Natural killer cell treated with Interleukin-12 subunit alpha and Interleukin-12 subunit beta and Interleukin-15 and Interleukin-18, amount 100 ng/mL, for 72 hours (primary cell): ENCODE results near the gene DNM3. TPM values are rescaled to one million over a fixed set of nuclear protein-coding genes. Genes with fewer than 3 reads are reported as not detected.
A peak's percentile ranks its signal among the peaks of the same experiment; 100 is the strongest.

Experiments used
- ATAC-seq, 2 donors: fragments of 150-1000 bp; cut with Tn5 transposase in 1 of 2; sonication (Bioruptor Pico), chemical (Tn5 transposase) in 1 of 2; 2 replicates each; pipeline ENCODE4 v1.10.0; 2021
- DNase-seq: peaks from one replicate; pipeline ENCODE4 v3.0.0; 2022; ENCODE audit warnings: low spot score
- H3K27ac Mint-ChIP-seq, 2 donors: 1 replicate in 1 of 2; 2 replicates in 1 of 2; pipeline ENCODE4 v1.8.0; 2022; ENCODE audit warnings: mixed read lengths in 2 of 2, mild to moderate bottlenecking in 1 of 2, moderate library complexity in 1 of 2
- H3K27me3 Mint-ChIP-seq, 2 donors: 1 replicate in 1 of 2; 2 replicates in 1 of 2; pipeline ENCODE4 v1.8.0; 2022; ENCODE audit warnings: mixed read lengths in 2 of 2
- H3K36me3 Mint-ChIP-seq: one replicate; pipeline ENCODE4 v1.8.0; 2022; ENCODE audit warnings: mixed read lengths
- H3K4me1 Mint-ChIP-seq, 2 donors: 1 replicate in 1 of 2; 2 replicates in 1 of 2; pipeline ENCODE4 v1.8.0; 2022; ENCODE audit warnings: low read depth in 2 of 2, mixed read lengths in 2 of 2, mild to moderate bottlenecking in 1 of 2
- H3K4me3 Mint-ChIP-seq: one replicate; pipeline ENCODE4 v1.8.0; 2022; ENCODE audit warnings: mixed read lengths
- H3K9me3 Mint-ChIP-seq: 2 replicates; pipeline ENCODE4 v1.8.0; 2022; ENCODE audit warnings: mixed read lengths
- total RNA-seq, 2 donors: library from RNA; stranded (reverse); gene quantifications; one replicate each; pipeline ENCODE4 v1.2.3, GENCODE V29; 2022

Gene DNM3
- total RNA-seq, 2 donors from 2014 or later: 1.5 to 3.5 TPM

GRCh38 chr1:172277275-172277674 is 436.0 kb downstream of the DNM3 start:
- DNase-seq (no peak), ATAC-seq (no peak)
- Mint-ChIP-seq H3K4me1 (peaks cover 11 to 16% of the 10 kb centered on the region in 2 donors), H3K27ac (no peak overlapping the region), H3K27me3 (no peaks in the 10 kb centered on the region), H3K9me3 (peaks cover 7% of the 10 kb centered on the region), H3K36me3 (no peaks in the 10 kb centered on the region), H3K4me3 (no peak overlapping the region)

DNA sequence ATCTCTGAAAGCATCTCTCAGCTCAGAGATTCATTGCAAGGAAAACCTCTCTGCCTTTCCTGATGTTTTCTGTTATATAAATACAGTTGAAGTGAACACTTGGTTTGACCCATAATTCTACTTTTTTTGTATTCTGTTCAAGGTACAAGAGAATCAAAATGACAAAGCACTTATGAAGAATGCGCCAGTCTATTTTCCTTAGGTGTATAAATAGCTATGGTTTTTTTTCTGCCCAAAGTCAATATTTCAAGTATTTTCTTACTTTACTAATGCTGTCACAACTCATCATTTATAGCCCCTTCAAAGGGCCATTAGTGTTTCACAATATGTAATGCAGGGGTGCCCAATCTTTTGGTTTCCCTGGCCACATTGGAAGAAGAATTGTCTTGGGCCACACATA is 436.7 kb downstream of the DNM3 start:
- peaks cover 8% of the 10 kb centered on the region for H3K9me3 Mint-ChIP-seq

DNA sequence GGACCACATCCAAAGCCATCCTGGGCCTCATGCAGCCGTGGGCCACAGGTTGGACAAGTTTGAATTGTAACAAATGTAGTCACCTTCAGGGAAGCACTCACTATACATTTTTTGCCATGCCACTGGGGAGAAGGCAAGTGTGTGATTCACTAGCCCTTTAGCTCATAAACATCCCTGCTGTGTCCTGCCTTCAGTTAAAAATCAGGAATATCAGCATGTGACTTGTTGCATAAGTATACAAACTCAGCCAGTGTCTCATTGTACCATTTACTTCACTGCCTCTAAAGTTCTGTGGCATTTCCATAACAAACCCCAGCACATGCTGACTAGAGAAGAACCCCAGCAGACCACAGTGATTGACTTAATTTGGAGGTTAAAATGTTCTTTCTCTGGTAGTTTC is 437.2 kb downstream of the DNM3 start:
- DNase-seq: no peak
- Mint-ChIP-seq H3K9me3 (peaks cover 8% of the 10 kb centered on the region), H3K27me3 (no peaks in the 10 kb centered on the region), H3K36me3 (no peaks in the 10 kb centered on the region), H3K4me3 (no peak overlapping the region), H3K4me1 (peaks cover 9 to 12% of the 10 kb centered on the region in 2 donors), H3K27ac (no peak overlapping the region)
- ATAC-seq: no peak

More for the DNA sequence above, 436.7 kb downstream of the DNM3 start:
- no peak overlapping the region for H3K27ac Mint-ChIP-seq
- H3K36me3 Mint-ChIP-seq: no peaks in the 10 kb centered on the region
- no peak for ATAC-seq
- H3K27me3 Mint-ChIP-seq: no peaks in the 10 kb centered on the region
- H3K4me1 Mint-ChIP-seq: peaks cover 11 to 14% of the 10 kb centered on the region in 2 donors
- H3K4me3 Mint-ChIP-seq: no peak overlapping the region
- no peak for DNase-seq

GRCh38 chr1:172279939-172280636 is 438.8 kb downstream of the DNM3 start:
- ATAC-seq (no peak), DNase-seq (no peak)
- peaks cover 4% of the 10 kb centered on the region for H3K9me3 Mint-ChIP-seq
- no peaks in the 10 kb centered on the region for H3K36me3 Mint-ChIP-seq
- H3K27me3 Mint-ChIP-seq: no peaks in the 10 kb centered on the region
- H3K27ac Mint-ChIP-seq: no peak overlapping the region
- H3K4me1 Mint-ChIP-seq: peaks cover 0 to 3% of the 10 kb centered on the region in 2 donors
- no peak overlapping the region for H3K4me3 Mint-ChIP-seq

DNA sequence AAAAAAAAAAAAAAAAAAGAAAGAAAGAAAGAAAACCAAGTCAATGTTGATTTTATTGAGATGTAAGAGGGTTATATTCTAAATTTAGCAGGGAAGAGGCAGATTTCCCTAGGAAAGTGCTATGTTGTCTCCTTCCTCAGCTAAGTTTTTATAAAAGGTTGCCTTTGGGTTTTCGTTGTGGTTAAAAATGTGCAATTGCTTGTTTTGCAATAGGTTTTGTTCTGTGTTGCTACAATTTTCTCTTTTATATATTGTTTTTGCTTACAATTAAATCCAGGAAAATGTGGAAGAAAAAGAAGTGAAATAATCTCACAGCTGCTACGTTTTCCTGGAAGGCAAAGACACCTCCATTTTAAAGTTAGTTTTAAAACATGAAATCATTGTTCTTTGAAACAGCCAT is 442.5 kb downstream of the DNM3 start:
- ATAC-seq (no peak), DNase-seq (no peak)
- H3K27me3 Mint-ChIP-seq: peaks cover 0 to 2% of the 10 kb centered on the region in 2 donors
- no peak overlapping the region for H3K27ac Mint-ChIP-seq
- no peaks in the 10 kb centered on the region for H3K36me3 Mint-ChIP-seq
- peaks cover 4% of the 10 kb centered on the region for H3K9me3 Mint-ChIP-seq
- no peak overlapping the region for H3K4me3 Mint-ChIP-seq
- peaks cover 0 to 3% of the 10 kb centered on the region in 2 donors for H3K4me1 Mint-ChIP-seq

GRCh38 chr1:172286629-172287076 is 445.4 kb downstream of the DNM3 start:
- Mint-ChIP-seq H3K9me3 (peaks cover 4% of the 10 kb centered on the region), H3K4me1 (peaks cover 0 to 3% of the 10 kb centered on the region in 2 donors), H3K4me3 (no peak overlapping the region), H3K27ac (no peak overlapping the region), H3K27me3 (peaks cover 0 to 2% of the 10 kb centered on the region in 2 donors), H3K36me3 (no peaks in the 10 kb centered on the region)
- ATAC-seq: no peak
- no peak for DNase-seq

GRCh38 chr1:172287208-172287607 is 445.9 kb downstream of the DNM3 start:
- Mint-ChIP-seq H3K27ac (no peak overlapping the region), H3K27me3 (peaks cover 0 to 2% of the 10 kb centered on the region in 2 donors), H3K36me3 (no peaks in the 10 kb centered on the region), H3K4me3 (no peak overlapping the region), H3K4me1 (peaks cover 0 to 3% of the 10 kb centered on the region in 2 donors), H3K9me3 (peaks cover 2% of the 10 kb centered on the region)
- DNase-seq (no peak), ATAC-seq (no peak)

GRCh38 chr1:172288581-172288980 is 447.3 kb downstream of the DNM3 start:
- ATAC-seq: no peak

DNA sequence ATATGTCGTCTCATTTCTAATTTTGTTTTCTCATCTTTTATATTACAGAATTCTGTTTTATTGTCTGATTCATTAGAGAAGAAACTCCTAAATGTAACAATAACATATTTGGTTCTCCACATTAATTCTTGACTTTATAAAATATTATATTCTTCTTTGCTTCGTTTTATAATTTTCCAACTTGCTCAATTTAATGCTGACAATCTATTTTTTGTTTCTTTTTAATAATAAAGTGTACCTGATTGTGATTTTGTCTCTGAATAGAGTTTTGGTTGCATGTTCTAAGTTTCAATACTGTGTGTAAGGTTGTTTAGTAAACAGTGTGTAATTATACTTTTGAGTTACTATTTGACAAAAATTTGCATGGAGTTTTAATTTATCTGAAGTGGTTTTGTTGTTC is 448.1 kb downstream of the DNM3 start:
- ATAC-seq: no peak
- H3K4me1 Mint-ChIP-seq: no peaks in the 10 kb centered on the region
- no peak overlapping the region for H3K27ac Mint-ChIP-seq
- no peaks in the 10 kb centered on the region for H3K9me3 Mint-ChIP-seq
- no peak for DNase-seq
- H3K27me3 Mint-ChIP-seq: peaks cover 0 to 2% of the 10 kb centered on the region in 2 donors
- H3K4me3 Mint-ChIP-seq: no peak overlapping the region
- no peaks in the 10 kb centered on the region for H3K36me3 Mint-ChIP-seq

More at GRCh38 chr1:172288581-172288980, 447.3 kb downstream of the DNM3 start:
- H3K36me3 Mint-ChIP-seq: no peaks in the 10 kb centered on the region
- DNase-seq: no peak
- H3K4me3 Mint-ChIP-seq: no peak overlapping the region
- no peaks in the 10 kb centered on the region for H3K9me3 Mint-ChIP-seq
- no peak overlapping the region for H3K27ac Mint-ChIP-seq
- H3K27me3 Mint-ChIP-seq: peaks cover 0 to 2% of the 10 kb centered on the region in 2 donors
- H3K4me1 Mint-ChIP-seq: no peaks in the 10 kb centered on the region

- DNase-seq: no peak
- no peak for ATAC-seq
- peaks cover 0 to 1% of the 10 kb centered on the region in 2 donors for H3K4me1 Mint-ChIP-seq
- H3K27me3 Mint-ChIP-seq: peaks cover 0 to 2% of the 10 kb centered on the region in 2 donors
- H3K4me3 Mint-ChIP-seq: no peak overlapping the region
- H3K36me3 Mint-ChIP-seq: no peaks in the 10 kb centered on the region
- H3K27ac Mint-ChIP-seq: no peak overlapping the region
- H3K9me3 Mint-ChIP-seq: no peaks in the 10 kb centered on the region
Observed at GRCh38 chr1:172292840-172293239, 451.5 kb downstream of the DNM3 start.

DNA sequence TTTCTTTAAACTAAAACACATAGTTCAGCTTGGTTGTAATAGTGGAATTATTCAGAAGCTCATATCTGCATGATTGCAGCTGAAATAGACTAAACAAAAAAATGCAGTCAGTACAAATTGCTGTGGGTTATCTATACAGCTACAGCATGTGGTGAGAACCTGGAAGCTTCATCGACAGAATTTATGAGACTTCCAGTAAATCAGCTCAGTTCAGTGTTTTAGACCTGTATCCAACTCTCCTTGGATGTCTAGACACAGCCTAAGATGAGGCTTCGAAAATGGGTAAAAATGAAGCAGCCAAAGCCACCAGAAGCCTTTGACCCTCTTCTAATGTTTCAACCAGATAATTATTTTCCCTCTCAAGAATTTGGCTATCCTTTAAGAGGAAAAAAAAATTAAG is 452.1 kb downstream of the DNM3 start:
- Mint-ChIP-seq H3K27ac (no peak overlapping the region), H3K27me3 (no peaks in the 10 kb centered on the region), H3K4me1 (peaks cover 0 to 5% of the 10 kb centered on the region in 2 donors), H3K9me3 (no peaks in the 10 kb centered on the region), H3K36me3 (no peaks in the 10 kb centered on the region), H3K4me3 (no peak overlapping the region)
- no peak for ATAC-seq
- DNase-seq: no peak

GRCh38 chr1:172298141-172298540 is 456.8 kb downstream of the DNM3 start:
- H3K27me3 Mint-ChIP-seq: no peaks in the 10 kb centered on the region
- no peak overlapping the region for H3K27ac Mint-ChIP-seq

DNA sequence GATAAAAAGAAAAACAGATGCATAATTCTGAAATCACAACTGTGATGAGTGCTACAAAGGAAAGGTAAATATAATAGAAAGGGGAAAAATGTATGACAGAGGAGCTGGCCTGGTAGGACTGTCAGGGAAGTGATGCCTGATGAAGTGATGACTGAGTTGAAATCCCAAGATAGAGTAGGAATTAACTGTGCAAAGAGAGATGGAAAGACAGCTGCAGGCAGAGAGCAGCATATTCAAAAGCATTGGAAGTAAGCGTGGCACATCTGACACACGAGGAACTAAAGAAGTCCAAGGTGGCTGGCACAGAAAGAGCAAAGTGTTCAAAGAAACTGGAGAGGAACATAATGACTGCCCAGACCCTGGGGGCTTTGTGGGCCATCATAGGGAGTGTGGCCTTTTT is 457.6 kb downstream of the DNM3 start:
- Mint-ChIP-seq H3K4me1 (peaks cover 0 to 5% of the 10 kb centered on the region in 2 donors), H3K9me3 (peaks cover 4% of the 10 kb centered on the region), H3K36me3 (peaks cover 12% of the 10 kb centered on the region), H3K27ac (no peak overlapping the region), H3K27me3 (no peaks in the 10 kb centered on the region), H3K4me3 (no peak overlapping the region)
- no peak for DNase-seq
- ATAC-seq: no peak

More at GRCh38 chr1:172298141-172298540, 456.8 kb downstream of the DNM3 start:
- H3K9me3 Mint-ChIP-seq: peaks cover 2% of the 10 kb centered on the region
- DNase-seq (no peak), ATAC-seq (peak in 1 of 2 donors; percentile 27)
- peaks cover 0 to 5% of the 10 kb centered on the region in 2 donors for H3K4me1 Mint-ChIP-seq
- H3K36me3 Mint-ChIP-seq: peaks cover 5% of the 10 kb centered on the region
- H3K4me3 Mint-ChIP-seq: no peak overlapping the region

- H3K36me3 Mint-ChIP-seq: peaks cover 14% of the 10 kb centered on the region
- no peak for ATAC-seq
Observed at GRCh38 chr1:172299515-172299914, 458.2 kb downstream of the DNM3 start.

More at GRCh38 chr1:172299515-172299914, 458.2 kb downstream of the DNM3 start:
- H3K9me3 Mint-ChIP-seq: peaks cover 5% of the 10 kb centered on the region
- no peak for DNase-seq
- no peak overlapping the region for H3K27ac Mint-ChIP-seq
- H3K27me3 Mint-ChIP-seq: no peaks in the 10 kb centered on the region
- peaks cover 0 to 5% of the 10 kb centered on the region in 2 donors for H3K4me1 Mint-ChIP-seq
- H3K4me3 Mint-ChIP-seq: no peak overlapping the region
